Lung (tissue), 12 donors: ENCODE measurements around the gene NOTCH4. TPM values are rescaled to one million over a fixed set of nuclear protein-coding genes. Genes with fewer than 3 reads are reported as not detected.

Source experiments
- ATAC-seq: fragments of 200-7000 bp; cut with Tn5 transposase; one replicate; pipeline ENCODE4 v1.9.1; 2020; ENCODE audit warnings: moderate number of reproducible peaks; ENCODE audit not compliant: insufficient read depth, low FRiP score
- DNase-seq, 3 donors: peaks; one replicate each; pipeline ENCODE4 v3.0.0-alpha.2; 2013 to 2017
- H3K27ac ChIP-seq, 2 donors: one replicate each; pipeline ENCODE4 v1.5.1; 2013; ENCODE audit warnings: mild to moderate bottlenecking in 2 of 2, moderate library complexity in 2 of 2, control low read depth in 1 of 2, inconsistent platforms in 1 of 2, low read depth in 1 of 2, low read length in 1 of 2
- H3K27me3 ChIP-seq, 3 donors: one replicate each; pipeline ENCODE4 v1.5.1; 2013; ENCODE audit warnings: low read length in 2 of 3; ENCODE audit not compliant: control insufficient read depth in 3 of 3, insufficient read depth in 3 of 3
- H3K36me3 ChIP-seq, 4 donors: one replicate each; pipeline ENCODE4 v1.5.1; 2013; ENCODE audit warnings: low read length in 4 of 4, mild to moderate bottlenecking in 1 of 4, moderate library complexity in 1 of 4; ENCODE audit not compliant: control insufficient read depth in 4 of 4, insufficient read depth in 4 of 4
- H3K4me1 ChIP-seq, 5 donors: one replicate each; pipeline ENCODE4 v1.5.1; 2013; ENCODE audit warnings: low read length in 5 of 5, mild to moderate bottlenecking in 2 of 5, moderate library complexity in 1 of 5; ENCODE audit not compliant: control insufficient read depth in 5 of 5, insufficient read depth in 5 of 5
- H3K4me3 ChIP-seq: one replicate; pipeline ENCODE4 v1.5.1; 2013; ENCODE audit warnings: mild to moderate bottlenecking, control low read depth, moderate library complexity
- H3K9ac ChIP-seq, 2 donors: one replicate each; pipeline ENCODE4 v1.5.1; 2013; ENCODE audit warnings: low read length in 2 of 2, control low read depth in 1 of 2; ENCODE audit not compliant: insufficient read depth in 1 of 2
- H3K9me3 ChIP-seq, 4 donors: one replicate each; pipeline ENCODE4 v1.5.1; 2013; ENCODE audit warnings: low read length in 3 of 4, mild to moderate bottlenecking in 1 of 4, moderate library complexity in 1 of 4; ENCODE audit not compliant: control insufficient read depth in 4 of 4, insufficient read depth in 3 of 4
- CTCF ChIP-seq: IDR thresholded peaks from 2 replicates; pipeline ENCODE4 v1.5.1; 2012; ENCODE audit warnings: mild to moderate bottlenecking; ENCODE audit errors: control extremely low read depth, extremely low read depth
- WGBS, 2 donors: extraction: QIAGEN DNeasy Blood & Tissue Kit; methylation state at CpG; one replicate each; pipeline ENCODE4 v1.1.7; 2013; 5-methylcytosine and 5-hydroxymethylcytosine counted together
- polyA plus RNA-seq, 2 donors: library from polyadenylated mRNA; stranded (reverse); fragments of 200-250 nt; gene quantifications; one replicate each; pipeline ENCODE4 v1.2.1, GENCODE V29; 2013
- total RNA-seq, 2 donors: library from RNA; depleted of rRNA in 1 of 2; stranded (reverse); fragments of >200 nt in 1 of 2; gene quantifications; one replicate each; pipeline ENCODE4 v1.2.1, GENCODE V29; 2014 to 2021
- donor health status: control.
- donor health status: control.
- donor health status: Bipolar disorder and iron deficiency.
- donor health status: healthy.
- donor health status: DM: yes; HTN: yes; CAD: no.

The NOTCH4 gene
- total and polyA plus RNA-seq, 4 donors = 38.8 to 54.6 (median 43.2) TPM

GRCh38 chr6:32177183-32177787, 46.6 kb downstream of the NOTCH4 start:
- no peak for TF ChIP-seq CTCF
- ATAC-seq = no peak
- no peaks in the 10 kb centered on the region for H3K9me3 ChIP-seq
- peaks cover 11 to 48% (median 25%) of the 10 kb centered on the region in 5 donors for H3K4me1 ChIP-seq
- no peaks in the 10 kb centered on the region for H3K27me3 ChIP-seq
- peak overlapping the region; percentile 15 for H3K4me3 ChIP-seq
- no peak for DNase-seq
- H3K36me3 ChIP-seq = peaks cover 0 to 12% (median 9%) of the 10 kb centered on the region in 4 donors
- WGBS, 2 donors = 0% methylated on average over 19 to 20 of the region's 20 CpGs
- peak overlapping the region; percentile 74 to 76 for H3K9ac ChIP-seq
- H3K27ac ChIP-seq = peak overlapping the region; percentile 88 to 95

- 17 to 27% methylated on average over 5 of the region's 5 CpGs for WGBS, 2 donors
- TF ChIP-seq CTCF = no peak
- Histone ChIP-seq H3K4me1 (peaks cover 7 to 48% (median 25%) of the 10 kb centered on the region in 5 donors), H3K27ac (peak overlapping the region; percentile 88 to 95), H3K36me3 (peaks cover 0 to 10% (median 6%) of the 10 kb centered on the region in 4 donors), H3K9ac (peak overlapping the region; percentile 74 to 76), H3K27me3 (no peaks in the 10 kb centered on the region), H3K4me3 (no peak overlapping the region), H3K9me3 (no peaks in the 10 kb centered on the region)
- ATAC-seq (no peak), DNase-seq (no peak)
These were observed 47.2 kb downstream of the NOTCH4 start for GRCh38 chr6:32176476-32177182.

GRCh38 chr6:32175711-32176475, 48.0 kb downstream of the NOTCH4 start, which contains the start of gene AGPAT1:
Gene AGPAT1, minus strand, starts transcription at chr6:32176084. Its CDS starts 4,588 bp downstream, at chr6:32171496.
- no peaks in the 10 kb centered on the region for H3K27me3 ChIP-seq
- H3K4me3 ChIP-seq = peak within 1 kb of the TSS; percentile 63
- TF ChIP-seq CTCF = no peak
- WGBS, 2 donors = 1% methylated on average over 22 to 27 of the region's 27 CpGs
- H3K4me1 ChIP-seq = peaks cover 4 to 48% (median 25%) of the 10 kb centered on the region in 5 donors
- peaks cover 0 to 11% (median 6%) of the 10 kb centered on the region in 4 donors for H3K36me3 ChIP-seq
- peak; percentile 98 to 99 (median 98) for DNase-seq
- ATAC-seq = peak; percentile 71
- no peaks in the 10 kb centered on the region for H3K9me3 ChIP-seq
- peak within 1 kb of the TSS; percentile 88 to 95 for H3K27ac ChIP-seq
- peak within 1 kb of the TSS; percentile 79 to 84 for H3K9ac ChIP-seq
